ENCODE data around the gene MGMT. TPM values are rescaled to one million over a fixed set of nuclear protein-coding genes. Genes with fewer than 3 reads are reported as not detected.

The MGMT gene
- total RNA-seq, 2 donors from 2014 or later = 18.3 to 25.5 TPM

DNA sequence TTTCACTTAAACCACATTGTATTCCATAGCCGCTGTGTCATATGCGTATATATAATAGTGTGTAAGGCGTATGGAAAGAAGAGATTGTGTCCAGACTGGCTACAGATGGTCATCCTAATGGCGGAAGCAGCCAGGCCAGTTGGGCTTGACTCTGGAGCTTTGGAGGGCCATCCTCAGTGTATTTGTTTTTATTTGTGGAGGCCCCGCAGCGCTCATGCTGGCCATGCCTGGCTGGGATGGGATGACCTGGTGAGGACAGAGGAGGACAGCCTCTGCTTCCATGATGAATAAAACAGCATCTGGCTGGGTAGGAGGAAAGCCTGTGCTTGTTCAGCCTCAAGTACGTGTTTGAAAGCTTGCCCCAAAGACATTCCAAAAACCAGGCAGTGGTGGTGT is 276.7 kb downstream of the MGMT start:
- Histone ChIP-seq H3K27ac (no peak overlapping the region), H3K9me3 (peaks cover 2% of the 10 kb centered on the region), H3K4me1 (ENCODE audit: control insufficient read depth in 1 of 2, low read depth in 2 of 2) (no peaks in the 10 kb centered on the region), H3K27me3 (replicated peaks; ENCODE audit: insufficient read depth) (no peaks in the 10 kb centered on the region), H3K36me3 (no peaks in the 10 kb centered on the region), H3K4me3 (no peak overlapping the region)
- DNase-seq (ENCODE audit: low spot score) (no peak), ATAC-seq (ENCODE audit: insufficient number of reproducible peaks, low FRiP score, low read depth) (no peak)
- TF ChIP-seq, protein P1, sequence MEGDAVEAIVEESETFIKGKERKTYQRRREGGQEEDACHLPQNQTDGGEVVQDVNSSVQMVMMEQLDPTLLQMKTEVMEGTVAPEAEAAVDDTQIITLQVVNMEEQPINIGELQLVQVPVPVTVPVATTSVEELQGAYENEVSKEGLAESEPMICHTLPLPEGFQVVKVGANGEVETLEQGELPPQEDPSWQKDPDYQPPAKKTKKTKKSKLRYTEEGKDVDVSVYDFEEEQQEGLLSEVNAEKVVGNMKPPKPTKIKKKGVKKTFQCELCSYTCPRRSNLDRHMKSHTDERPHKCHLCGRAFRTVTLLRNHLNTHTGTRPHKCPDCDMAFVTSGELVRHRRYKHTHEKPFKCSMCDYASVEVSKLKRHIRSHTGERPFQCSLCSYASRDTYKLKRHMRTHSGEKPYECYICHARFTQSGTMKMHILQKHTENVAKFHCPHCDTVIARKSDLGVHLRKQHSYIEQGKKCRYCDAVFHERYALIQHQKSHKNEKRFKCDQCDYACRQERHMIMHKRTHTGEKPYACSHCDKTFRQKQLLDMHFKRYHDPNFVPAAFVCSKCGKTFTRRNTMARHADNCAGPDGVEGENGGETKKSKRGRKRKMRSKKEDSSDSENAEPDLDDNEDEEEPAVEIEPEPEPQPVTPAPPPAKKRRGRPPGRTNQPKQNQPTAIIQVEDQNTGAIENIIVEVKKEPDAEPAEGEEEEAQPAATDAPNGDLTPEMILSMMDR (IDR thresholded peaks at IDR 0.05) = no peak

DNA sequence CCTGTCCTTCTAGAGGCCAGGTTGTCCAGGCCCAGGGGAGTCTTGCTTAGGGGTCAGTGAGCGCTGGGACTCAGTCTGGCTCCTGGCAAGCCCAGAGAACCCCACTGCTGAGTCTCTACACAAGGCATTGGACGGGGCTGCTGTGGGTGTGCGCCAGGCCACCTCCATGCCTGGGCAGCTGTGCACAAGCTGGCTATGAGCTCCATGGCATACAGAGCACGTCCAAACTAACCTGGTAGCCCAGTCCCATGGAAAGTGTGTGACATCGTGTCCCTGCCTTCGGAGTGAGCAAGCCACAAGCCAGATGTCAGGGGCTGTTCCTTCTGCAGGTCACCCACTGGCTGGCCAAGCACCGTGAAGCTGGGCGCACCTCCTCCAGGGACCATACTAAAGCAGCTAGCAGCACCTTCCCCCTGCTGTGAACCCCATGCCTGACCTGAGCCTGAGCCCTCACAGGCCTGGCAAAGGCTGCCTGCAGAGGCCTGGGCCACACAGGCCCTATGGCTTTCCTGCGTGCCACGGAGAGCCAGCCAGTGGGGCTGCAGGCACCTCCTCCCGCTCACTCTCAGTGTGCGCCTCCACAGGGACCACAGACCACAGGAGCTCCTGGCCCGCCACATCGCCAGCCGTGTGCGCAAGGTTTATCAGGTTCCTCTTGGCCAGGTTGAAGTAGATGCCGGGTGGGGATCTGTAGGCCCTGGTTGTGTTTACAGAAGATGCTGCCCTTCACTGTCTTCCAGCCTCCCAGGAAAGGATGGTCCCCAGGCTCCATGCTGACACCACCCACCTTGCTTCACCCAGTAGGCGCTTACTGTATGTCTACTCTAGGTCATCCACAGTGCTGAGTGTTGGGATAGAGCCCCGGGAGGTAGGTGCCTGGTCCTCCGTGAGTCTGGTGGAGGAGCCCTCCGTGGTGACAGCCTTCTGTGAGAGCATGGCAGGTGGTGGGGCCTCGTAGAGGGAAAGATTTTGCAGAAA is 277.4 kb downstream of the MGMT start:
- H3K27me3 ChIP-seq (replicated peaks; ENCODE audit: insufficient read depth) = no peaks in the 10 kb centered on the region
- TF ChIP-seq, protein P1 (IDR thresholded peaks at IDR 0.05) = no peak
- H3K27ac ChIP-seq = no peak overlapping the region
- ATAC-seq (ENCODE audit: insufficient number of reproducible peaks, low FRiP score, low read depth) (no peak), DNase-seq (ENCODE audit: low spot score) (no peak)
- H3K4me3 ChIP-seq = no peak overlapping the region
- no peaks in the 10 kb centered on the region for H3K4me1 ChIP-seq (ENCODE audit: control insufficient read depth in 1 of 2, low read depth in 2 of 2)
- peaks cover 5% of the 10 kb centered on the region for H3K9me3 ChIP-seq
- no peaks in the 10 kb centered on the region for H3K36me3 ChIP-seq

DNA sequence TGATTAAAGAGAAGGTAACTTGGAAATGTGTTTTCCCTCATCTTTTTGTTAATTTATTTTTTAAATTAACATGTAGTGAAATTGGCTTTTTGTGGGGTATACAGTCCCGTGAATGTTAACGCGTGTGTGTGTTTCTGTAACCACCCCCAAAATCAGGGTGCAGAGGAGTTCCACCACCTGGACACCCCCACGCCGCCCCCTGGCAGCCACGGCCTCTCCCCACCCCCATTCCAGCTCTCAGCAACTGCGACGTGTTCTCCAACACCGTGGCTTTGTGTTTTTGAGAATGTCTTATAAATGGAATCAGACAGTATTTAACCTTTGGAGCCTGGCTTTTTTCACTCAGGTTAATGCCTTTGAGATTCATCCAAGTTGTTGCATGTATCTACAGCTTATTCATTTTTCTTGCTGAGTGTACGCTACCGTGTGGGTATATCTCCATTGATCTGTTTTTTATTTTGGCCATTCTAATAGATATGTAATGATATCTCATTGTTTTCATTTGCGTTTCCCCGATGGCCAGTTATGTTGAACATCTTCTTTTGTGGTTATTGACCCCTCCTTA is 278.2 kb downstream of the MGMT start:
- TF ChIP-seq, protein P1 (IDR thresholded peaks at IDR 0.05) = no peak
- ATAC-seq (ENCODE audit: insufficient number of reproducible peaks, low FRiP score, low read depth) (no peak), DNase-seq (ENCODE audit: low spot score) (no peak)
- Histone ChIP-seq H3K27me3 (replicated peaks; ENCODE audit: insufficient read depth) (no peaks in the 10 kb centered on the region), H3K4me1 (ENCODE audit: control insufficient read depth in 1 of 2, low read depth in 2 of 2) (no peaks in the 10 kb centered on the region), H3K36me3 (no peaks in the 10 kb centered on the region), H3K4me3 (no peak overlapping the region), H3K9me3 (peaks cover 11% of the 10 kb centered on the region), H3K27ac (no peak overlapping the region)

DNA sequence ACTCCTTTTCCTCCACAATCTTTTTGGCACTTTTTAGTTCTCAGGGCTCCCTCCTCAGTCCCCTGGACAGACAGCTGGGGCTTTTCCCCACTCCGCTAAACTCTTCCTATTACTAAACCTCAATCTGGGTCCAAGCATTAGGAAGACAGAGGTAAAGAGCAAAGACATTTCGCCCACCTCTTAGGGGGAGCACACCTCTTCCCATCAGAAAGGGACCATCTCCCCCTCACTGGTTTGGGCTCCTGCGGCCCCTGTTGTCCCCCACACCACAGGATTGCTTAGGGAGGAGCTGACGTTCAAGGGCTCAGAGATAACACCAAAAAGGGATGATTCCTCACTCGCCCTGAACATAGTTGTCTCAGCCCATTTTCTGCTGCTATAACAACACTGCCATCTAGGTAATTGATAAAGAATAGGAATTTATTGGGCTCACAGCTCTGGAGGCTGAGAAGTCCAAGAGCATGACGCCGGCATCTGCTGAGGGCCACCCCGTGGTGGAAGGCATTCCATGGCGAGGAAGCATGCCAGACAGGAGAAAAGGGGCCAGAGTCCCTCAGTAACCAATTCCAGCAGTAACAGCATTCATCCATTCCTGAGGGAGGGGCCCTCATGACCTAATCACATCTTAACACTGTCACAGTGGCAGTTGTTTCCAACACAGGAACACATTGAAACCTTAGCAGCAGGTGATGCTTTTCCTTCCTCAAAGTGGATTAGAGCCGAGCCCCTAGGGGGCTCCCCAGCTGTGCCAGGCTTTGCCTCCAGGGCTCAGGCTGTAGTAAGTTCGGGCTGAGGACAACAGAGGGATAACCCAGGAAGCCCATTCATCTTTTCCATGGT is 287.4 kb downstream of the MGMT start:
- DNase-seq (ENCODE audit: low spot score) = no peak
- Histone ChIP-seq H3K9me3 (peaks cover 22% of the 10 kb centered on the region), H3K27ac (no peak overlapping the region), H3K4me1 (ENCODE audit: control insufficient read depth in 1 of 2, low read depth in 2 of 2) (peaks cover 4 to 5% of the 10 kb centered on the region in 2 donors), H3K36me3 (no peaks in the 10 kb centered on the region), H3K27me3 (replicated peaks; ENCODE audit: insufficient read depth) (no peaks in the 10 kb centered on the region), H3K4me3 (no peak overlapping the region)
- TF ChIP-seq, protein P1 (IDR thresholded peaks at IDR 0.05) = no peak
- no peak for ATAC-seq (ENCODE audit: insufficient number of reproducible peaks, low FRiP score, low read depth)
